Calu3 (cell line): ENCODE data around the gene FGD5. TPM values are rescaled to one million over a fixed set of nuclear protein-coding genes. Genes with fewer than 3 reads are reported as not detected.

Source experiments
- BruUV-seq: library from RNA; stranded (reverse); fragments of 400-500 nt; replicated peaks from 2 replicates; lab custom pipeline; 2021; lab: Mats Ljungman, UMichigan
- CTCF ChIA-PET: fragments of 300-600 bp; sonication (Branson Sonifier 250); formaldehyde crosslinking; loops from one replicate; lab custom pipeline; 2022; ENCODE audit warnings: antibody characterized with exemption; lab: Charles Lee
- DNase-seq: peaks from one replicate; pipeline ENCODE4 v3.0.0; 2022
- H3K27ac Mint-ChIP-seq: one replicate; pipeline ENCODE4 v1.8.0; 2022; ENCODE audit warnings: mixed read lengths; ENCODE audit not compliant: unreplicated experiment
- H3K27me3 Mint-ChIP-seq: one replicate; pipeline ENCODE4 v1.8.0; 2022; ENCODE audit warnings: mixed read lengths; ENCODE audit not compliant: unreplicated experiment
- H3K36me3 Mint-ChIP-seq: one replicate; pipeline ENCODE4 v1.8.0; 2022; ENCODE audit warnings: mild to moderate bottlenecking, moderate library complexity, mixed read lengths; ENCODE audit not compliant: insufficient read depth, unreplicated experiment
- H3K4me1 Mint-ChIP-seq: one replicate; pipeline ENCODE4 v1.8.0; 2022; ENCODE audit warnings: mild to moderate bottlenecking, low read depth, mixed read lengths; ENCODE audit not compliant: unreplicated experiment
- H3K4me3 Mint-ChIP-seq: one replicate; pipeline ENCODE4 v1.8.0; 2022; ENCODE audit warnings: mild to moderate bottlenecking, low read depth, moderate library complexity, mixed read lengths; ENCODE audit not compliant: unreplicated experiment
- H3K9me3 Mint-ChIP-seq: one replicate; pipeline ENCODE4 v1.8.0; 2022; ENCODE audit warnings: low read depth, mixed read lengths; ENCODE audit not compliant: unreplicated experiment
- CTCF ChIP-seq: fragments of 200-600 bp; IDR thresholded peaks from one replicate; pipeline ENCODE4 v1.8.0; 2022; ENCODE audit warnings: antibody characterized with exemption; ENCODE audit not compliant: unreplicated experiment
- intact Hi-C: fragments of 100-400 bp; cut with micrococcal nuclease; formaldehyde crosslinking; loops from one replicate; pipeline ENCODE4 v1.10.0; 2022; ENCODE audit not compliant: unreplicated experiment
- total RNA-seq: library from RNA; stranded (reverse); gene quantifications from 2 replicates; pipeline ENCODE4 v1.2.3, GENCODE V29; 2022

The FGD5 gene
- total RNA-seq, 1 experiment from 2014 or later = not detected

- CTCF ChIA-PET = interaction anchor here (1.2 kb wide), 1 partner anchor 64 kb away, joined by 4 read pairs; no protein-coding TSS in a partner anchor
- peaks cover 79% of the 10 kb centered on the region for H3K27me3 Mint-ChIP-seq
- no peak for DNase-seq
- no peak overlapping the region for H3K4me3 Mint-ChIP-seq
- no peak overlapping the region for H3K27ac Mint-ChIP-seq
- no peaks in the 10 kb centered on the region for H3K9me3 Mint-ChIP-seq
- no peaks in the 10 kb centered on the region for H3K4me1 Mint-ChIP-seq
- no peaks in the 10 kb centered on the region for H3K36me3 Mint-ChIP-seq
- BruUV-seq = no TSS peak
- intact Hi-C loops = loop anchor here (2.0 kb wide), 1 partner anchor 63 kb away; no protein-coding TSS in a partner anchor
- TF ChIP-seq CTCF = no peak
Observed at GRCh38 chr3:14857506-14857905, 38.7 kb downstream of the FGD5 start.

- TF ChIP-seq CTCF = no peak
- H3K9me3 Mint-ChIP-seq = no peaks in the 10 kb centered on the region
- peaks cover 85% of the 10 kb centered on the region for H3K27me3 Mint-ChIP-seq
- H3K36me3 Mint-ChIP-seq = no peaks in the 10 kb centered on the region
- BruUV-seq = no TSS peak
- H3K27ac Mint-ChIP-seq = no peak overlapping the region
- H3K4me3 Mint-ChIP-seq = no peak overlapping the region
- CTCF ChIA-PET = interaction anchor here (1.2 kb wide), 1 partner anchor 63 kb away, joined by 4 read pairs; no protein-coding TSS in a partner anchor
- intact Hi-C loops = no loop called here
- no peak for DNase-seq
- no peaks in the 10 kb centered on the region for H3K4me1 Mint-ChIP-seq
Observed at GRCh38 chr3:14858105-14858504, 39.3 kb downstream of the FGD5 start.

- BruUV-seq = no TSS peak
- Mint-ChIP-seq H3K4me1 (no peaks in the 10 kb centered on the region), H3K36me3 (no peaks in the 10 kb centered on the region), H3K27ac (no peak overlapping the region), H3K27me3 (peaks cover 92% of the 10 kb centered on the region), H3K9me3 (no peaks in the 10 kb centered on the region), H3K4me3 (no peak overlapping the region)
- DNase-seq = no peak
- CTCF ChIA-PET = no interaction called here
- TF ChIP-seq CTCF = no peak
- intact Hi-C loops = no loop called here
Observed at GRCh38 chr3:14859880-14860279, 41.1 kb downstream of the FGD5 start.

GRCh38 chr3:14861031-14861430 is 42.3 kb downstream of the FGD5 start:
- Mint-ChIP-seq H3K27ac (no peak overlapping the region), H3K9me3 (no peaks in the 10 kb centered on the region), H3K36me3 (no peaks in the 10 kb centered on the region), H3K27me3 (peaks cover 92% of the 10 kb centered on the region), H3K4me3 (no peak overlapping the region), H3K4me1 (no peaks in the 10 kb centered on the region)
- DNase-seq = no peak
- CTCF ChIA-PET = interaction anchor here (0.7 to 0.9 kb wide), 2 partner anchors 8 to 14 kb away, joined by 3 to 4 read pairs; no protein-coding TSS in a partner anchor
- no peak for TF ChIP-seq CTCF
- no TSS peak for BruUV-seq
- intact Hi-C loops = no loop called here
